ENCODE data around the gene ERC2. TPM values are rescaled to one million over a fixed set of nuclear protein-coding genes. Genes with fewer than 3 reads are reported as not detected.

ERC2 gene
- total and polyA plus RNA-seq, 2 donors (not counting 3 experiments of a cell fraction or from before 2014, with no cell fraction given) = 5.6 to 15.5 TPM

DNA sequence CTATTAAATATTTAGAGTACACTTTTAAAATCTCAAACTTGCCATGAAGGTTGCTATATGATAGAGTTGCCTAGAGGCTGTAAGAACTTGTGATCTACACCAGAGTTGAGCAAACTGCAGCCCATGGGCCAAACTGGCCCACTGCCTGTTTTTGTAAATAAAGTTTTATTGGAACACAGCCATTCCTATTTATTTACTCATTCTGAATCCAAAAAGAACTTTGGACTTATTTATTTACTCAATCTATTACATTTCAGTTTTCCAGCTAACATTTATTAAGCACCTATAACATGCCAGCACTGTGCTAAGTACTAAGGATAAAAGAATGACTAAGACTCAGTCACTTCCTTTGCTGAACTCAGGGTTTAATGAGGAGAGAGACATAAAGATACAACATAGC lies 403.6 kb downstream of the ERC2 start:
- TF ChIP-seq GATA2 (IDR thresholded peaks at IDR 0.05; ENCODE audit: insufficient read depth, insufficient read length, low read depth, low read length) = no peak
- peak; percentile 69 for TF ChIP-seq FOS (IDR thresholded peaks at IDR 0.05; ENCODE audit: borderline replicate concordance, insufficient read depth, low read length)
- TF ChIP-seq JUN (IDR thresholded peaks at IDR 0.05; ENCODE audit: borderline replicate concordance, insufficient read depth, insufficient read length, low read depth) = peak; percentile 40
- no peak for TF ChIP-seq EZH2 (IDR thresholded peaks at IDR 0.05; ENCODE audit: borderline replicate concordance, low read depth, low read length, severe bottlenecking)
- no peak overlapping the region for H3K27ac ChIP-seq (ENCODE audit: insufficient read depth, low read depth, low read length)
- POLR2A ChIA-PET = no interaction called here
- no peaks in the 10 kb centered on the region for H3K79me2 ChIP-seq (ENCODE audit: control insufficient read depth, insufficient read depth, low read length)
- no peak overlapping the region for H3K4me2 ChIP-seq (ENCODE audit: insufficient read depth, low read length)
- no peaks in the 10 kb centered on the region for H3K9me3 ChIP-seq (replicated peaks; ENCODE audit: control insufficient read depth, insufficient read depth, low read length)
- no peak overlapping the region for H3K4me3 ChIP-seq (replicated peaks in 1 of 3; ENCODE audit: insufficient read depth in 1 of 3, low read depth in 1 of 3, low read length in 3 of 3)
- BruUV-seq (replicated peaks) = no TSS peak
- H3K9ac ChIP-seq (replicated peaks; ENCODE audit: extremely low read depth, insufficient read depth, low read length) = no peak overlapping the region
- no peaks in the 10 kb centered on the region for H3K36me3 ChIP-seq (ENCODE audit: control insufficient read depth in 2 of 2, extremely low read depth in 1 of 2, insufficient read depth in 2 of 2, low read length in 2 of 2)
- peak; percentile 54 for FAIRE-seq
- dilution Hi-C loops (cut with MboI; ENCODE audit: extremely low pct_ligation_motif_present, low sequenced_read_pairs) = no loop called here
- no peaks in the 10 kb centered on the region for H3K27me3 ChIP-seq (ENCODE audit: control insufficient read depth in 2 of 2, insufficient read depth in 2 of 2, low read length in 2 of 2)
- H3K4me1 ChIP-seq (ENCODE audit: control insufficient read depth, extremely low read depth, insufficient read depth, low read length) = peaks cover 8% of the 10 kb centered on the region
- peak; percentile 31 for DNase-seq (ENCODE audit: low read depth, low spot score)
- H2AFZ ChIP-seq (ENCODE audit: low read depth, low read length) = no peak overlapping the region
- intact Hi-C loops (cut with micrococcal nuclease) = no loop called here
- H4K20me1 ChIP-seq (replicated peaks; ENCODE audit: control insufficient read depth, extremely low read depth, insufficient read depth, low read length) = no peaks in the 10 kb centered on the region
- H3K9me1 ChIP-seq (replicated peaks; ENCODE audit: control insufficient read depth, extremely low read depth, insufficient read depth, low read length) = no peaks in the 10 kb centered on the region
- CTCF ChIA-PET = interaction anchor here (0.7 to 1.4 kb wide), 3 partner anchors 9 to 239 kb away, joined by 3 to 5 read pairs (median 3); no protein-coding TSS in a partner anchor

DNA sequence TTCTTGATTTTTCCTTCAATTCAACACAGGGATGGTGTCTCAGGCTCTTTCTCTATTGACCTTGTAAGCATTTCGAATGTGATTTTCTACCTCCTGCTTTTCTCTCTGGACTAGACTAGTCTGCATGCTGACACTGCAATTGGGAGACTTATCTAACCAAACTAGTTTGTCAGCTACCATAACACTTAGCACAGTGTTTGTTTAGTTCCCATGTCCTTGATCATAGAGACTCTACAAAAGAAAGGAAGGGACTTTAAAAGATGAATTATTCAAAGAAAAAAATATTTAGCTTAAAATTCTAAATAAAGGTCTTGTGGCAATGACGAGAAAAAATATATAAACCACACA lies 407.0 kb downstream of the ERC2 start:
- no peaks in the 10 kb centered on the region for H3K79me2 ChIP-seq (ENCODE audit: control insufficient read depth, insufficient read depth, low read length)
- H4K20me1 ChIP-seq (replicated peaks; ENCODE audit: control insufficient read depth, extremely low read depth, insufficient read depth, low read length) = no peaks in the 10 kb centered on the region
- no peak overlapping the region for H3K4me2 ChIP-seq (ENCODE audit: insufficient read depth, low read length)
- DNase-seq (ENCODE audit: low read depth, low spot score) (no peak), FAIRE-seq (no peak)
- dilution Hi-C loops (cut with MboI; ENCODE audit: extremely low pct_ligation_motif_present, low sequenced_read_pairs) = no loop called here
- H2AFZ ChIP-seq (ENCODE audit: low read depth, low read length) = no peak overlapping the region
- no TSS peak for BruUV-seq (replicated peaks)
- TF ChIP-seq POLR2AphosphoS5 (IDR thresholded peaks at IDR 0.05; ENCODE audit: insufficient read depth, low read depth, low read length) (no peak), JUN (IDR thresholded peaks at IDR 0.05; ENCODE audit: borderline replicate concordance, insufficient read depth, insufficient read length, low read depth) (no peak), GATA2 (IDR thresholded peaks at IDR 0.05; ENCODE audit: insufficient read depth, insufficient read length, low read depth, low read length) (no peak), EZH2 (IDR thresholded peaks at IDR 0.05; ENCODE audit: borderline replicate concordance, low read depth, low read length, severe bottlenecking) (no peak), POLR2A (IDR thresholded peaks at IDR 0.05; ENCODE audit: low read depth, low read length) (no peak), FOS (IDR thresholded peaks at IDR 0.05; ENCODE audit: borderline replicate concordance, insufficient read depth, low read length) (no peak)
- TF ChIP-seq, protein P1, sequence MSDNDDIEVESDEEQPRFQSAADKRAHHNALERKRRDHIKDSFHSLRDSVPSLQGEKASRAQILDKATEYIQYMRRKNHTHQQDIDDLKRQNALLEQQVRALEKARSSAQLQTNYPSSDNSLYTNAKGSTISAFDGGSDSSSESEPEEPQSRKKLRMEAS (IDR thresholded peaks at IDR 0.05; ENCODE audit: insufficient read depth, insufficient read length) = no peak
- TF ChIP-seq, protein P2, sequence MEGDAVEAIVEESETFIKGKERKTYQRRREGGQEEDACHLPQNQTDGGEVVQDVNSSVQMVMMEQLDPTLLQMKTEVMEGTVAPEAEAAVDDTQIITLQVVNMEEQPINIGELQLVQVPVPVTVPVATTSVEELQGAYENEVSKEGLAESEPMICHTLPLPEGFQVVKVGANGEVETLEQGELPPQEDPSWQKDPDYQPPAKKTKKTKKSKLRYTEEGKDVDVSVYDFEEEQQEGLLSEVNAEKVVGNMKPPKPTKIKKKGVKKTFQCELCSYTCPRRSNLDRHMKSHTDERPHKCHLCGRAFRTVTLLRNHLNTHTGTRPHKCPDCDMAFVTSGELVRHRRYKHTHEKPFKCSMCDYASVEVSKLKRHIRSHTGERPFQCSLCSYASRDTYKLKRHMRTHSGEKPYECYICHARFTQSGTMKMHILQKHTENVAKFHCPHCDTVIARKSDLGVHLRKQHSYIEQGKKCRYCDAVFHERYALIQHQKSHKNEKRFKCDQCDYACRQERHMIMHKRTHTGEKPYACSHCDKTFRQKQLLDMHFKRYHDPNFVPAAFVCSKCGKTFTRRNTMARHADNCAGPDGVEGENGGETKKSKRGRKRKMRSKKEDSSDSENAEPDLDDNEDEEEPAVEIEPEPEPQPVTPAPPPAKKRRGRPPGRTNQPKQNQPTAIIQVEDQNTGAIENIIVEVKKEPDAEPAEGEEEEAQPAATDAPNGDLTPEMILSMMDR (IDR thresholded peaks at IDR 0.05; ENCODE audit: extremely low read depth in 1 of 2, insufficient read depth in 1 of 2, low read depth in 1 of 2, low read length in 2 of 2) = no peak
- no peak overlapping the region for H3K9ac ChIP-seq (replicated peaks; ENCODE audit: extremely low read depth, insufficient read depth, low read length)
- no peaks in the 10 kb centered on the region for H3K36me3 ChIP-seq (ENCODE audit: control insufficient read depth in 2 of 2, extremely low read depth in 1 of 2, insufficient read depth in 2 of 2, low read length in 2 of 2)
- ChIA-PET POLR2A (no interaction called here), CTCF (no interaction called here)
- no peak overlapping the region for H3K27ac ChIP-seq (ENCODE audit: insufficient read depth, low read depth, low read length)
- no peaks in the 10 kb centered on the region for H3K9me3 ChIP-seq (replicated peaks; ENCODE audit: control insufficient read depth, insufficient read depth, low read length)
- intact Hi-C loops (cut with micrococcal nuclease) = no loop called here
- H3K9me1 ChIP-seq (replicated peaks; ENCODE audit: control insufficient read depth, extremely low read depth, insufficient read depth, low read length) = no peaks in the 10 kb centered on the region
- H3K4me1 ChIP-seq (ENCODE audit: control insufficient read depth, extremely low read depth, insufficient read depth, low read length) = peaks cover 8% of the 10 kb centered on the region
- no peaks in the 10 kb centered on the region for H3K27me3 ChIP-seq (ENCODE audit: control insufficient read depth in 2 of 2, insufficient read depth in 2 of 2, low read length in 2 of 2)
- H3K4me3 ChIP-seq (replicated peaks in 1 of 3; ENCODE audit: insufficient read depth in 1 of 3, low read depth in 1 of 3, low read length in 3 of 3) = no peak overlapping the region
